GM12878 (cell line): ENCODE results near the gene ADAP1. TPM values are rescaled to one million over a fixed set of nuclear protein-coding genes. Genes with fewer than 3 reads are reported as not detected.

Source experiments
- ATAC-seq: fragments of 200-7000 bp; cut with Tn5 transposase; 3 replicates; pipeline ENCODE4 v1.9.1; 2020; ENCODE audit warnings: mild to moderate bottlenecking, moderate library complexity
- BruUV-seq: library from RNA; stranded (reverse); fragments of 400-500 nt; replicated peaks from 2 replicates; lab custom pipeline; 2021; lab: Mats Ljungman, UMichigan
- CTCF ChIA-PET: fragments of 300-600 bp; sonication (Branson Sonifier 250); formaldehyde crosslinking; extraction: SDS; loops from one replicate; lab custom pipeline; 2021; ENCODE audit warnings: inconsistent platforms; lab: Yijun Ruan, JAX
- POLR2A ChIA-PET: fragments of 350-600 bp; formaldehyde crosslinking; extraction: SDS; loops from one replicate; lab custom pipeline; 2021; ENCODE audit warnings: inconsistent platforms; lab: Charles Lee
- RAD21 ChIA-PET: fragments of 300-600 bp; sonication (Branson Sonifier 250); formaldehyde crosslinking; loops from one replicate; lab custom pipeline; 2023; ENCODE audit warnings: antibody characterized with exemption; ENCODE audit not compliant: unreplicated experiment; lab: Charles Lee
- SMC1A ChIA-PET: fragments of 300-600 bp; sonication (Branson Sonifier 250); formaldehyde crosslinking; loops from one replicate; lab custom pipeline; 2023; ENCODE audit not compliant: unreplicated experiment, uncharacterized antibody; lab: Charles Lee
- DNase-seq: peaks from one replicate; pipeline ENCODE4 v3.0.0-alpha.2; 2011; ENCODE audit warnings: low read depth, low spot score
- FAIRE-seq: peaks from 3 replicates; lab custom pipeline; 2011; peaks lifted over from hg19 to GRCh38; lab: Jason Lieb, UNC
- H2AFZ ChIP-seq: 2 replicates; pipeline ENCODE4 v1.6.0; 2011; ENCODE audit warnings: low read depth, low read length, control low read depth; ENCODE audit not compliant: control insufficient read depth
- H3K27ac ChIP-seq: 2 replicates; pipeline ENCODE4 v1.5.1; 2011; ENCODE audit warnings: control low read depth; ENCODE audit not compliant: control insufficient read depth, insufficient read depth
- H3K27me3 ChIP-seq, 2 experiments: replicated peaks in 1 of 2; 2 replicates each; pipeline versions ENCODE4 v1.6.0 to v1.6.1; 2011; ENCODE audit warnings: low read length in 1 of 2; ENCODE audit not compliant: control insufficient read depth in 2 of 2, insufficient read depth in 2 of 2
- H3K36me3 ChIP-seq, 2 experiments: 2 replicates each; pipeline ENCODE4 v1.5.1; 2011; ENCODE audit warnings: low read length in 1 of 2; ENCODE audit not compliant: control insufficient read depth in 2 of 2, insufficient read depth in 2 of 2
- H3K4me1 ChIP-seq: 2 replicates; pipeline ENCODE4 v1.6.1; 2011; ENCODE audit warnings: mild to moderate bottlenecking, low read length, moderate library complexity, mixed read lengths; ENCODE audit not compliant: control insufficient read depth, insufficient read depth
- H3K4me2 ChIP-seq: 2 replicates; pipeline ENCODE4 v1.6.0; 2011; ENCODE audit warnings: control low read depth; ENCODE audit not compliant: control insufficient read depth, insufficient read depth
- H3K4me3 ChIP-seq: fragments of 200-600 bp; sonication (generic); 2 replicates; pipeline ENCODE4 v1.5.1; 2016
- H3K79me2 ChIP-seq: 2 replicates; pipeline ENCODE4 v1.6.0; 2011; ENCODE audit warnings: low read length; ENCODE audit not compliant: control insufficient read depth, insufficient read depth
- H3K9ac ChIP-seq: 2 replicates; pipeline ENCODE4 v1.8.0; 2011; ENCODE audit warnings: low read length, control low read depth, mixed read lengths; ENCODE audit not compliant: control insufficient read depth, insufficient read depth
- H3K9me3 ChIP-seq: replicated peaks from 3 replicates; pipeline ENCODE4 v1.5.1; 2011; ENCODE audit warnings: mild to moderate bottlenecking, low read length; ENCODE audit not compliant: control insufficient read depth, insufficient read depth
- H4K20me1 ChIP-seq: 2 replicates; pipeline ENCODE4 v1.6.0; 2011; ENCODE audit not compliant: control insufficient read depth, insufficient read depth
- ASH2L ChIP-seq: fragments of 300-600, 200-600 bp; sonication (generic); IDR thresholded peaks from 2 replicates; pipeline ENCODE4 v1.6.1; 2017; ENCODE audit warnings: low read depth, mild to moderate bottlenecking, borderline replicate concordance
- DPF2 ChIP-seq: fragments of 450-650 bp; IDR thresholded peaks from 2 replicates; pipeline ENCODE4 v1.6.1; 2017; ENCODE audit warnings: mild to moderate bottlenecking
- ESRRA ChIP-seq: IDR thresholded peaks from 2 replicates; pipeline ENCODE4 v1.6.1; 2012; ENCODE audit warnings: mild to moderate bottlenecking, low read length, improper control_type of control experiment
- GABPA ChIP-seq: IDR thresholded peaks from 2 replicates; pipeline ENCODE4 v1.6.1; 2014; ENCODE audit warnings: antibody characterized with exemption, low read depth, mild to moderate bottlenecking, inconsistent platforms
- MTA2 ChIP-seq: fragments of 450-650 bp; IDR thresholded peaks from 2 replicates; pipeline ENCODE4 v1.6.1; 2016; ENCODE audit warnings: low read depth, mild to moderate bottlenecking, moderate library complexity
- PML ChIP-seq: IDR thresholded peaks from 2 replicates; pipeline ENCODE4 v1.6.1; 2012; ENCODE audit warnings: low read length, inconsistent platforms
- POLR2AphosphoS5 ChIP-seq: IDR thresholded peaks from 2 replicates; pipeline ENCODE4 v1.6.1; 2011; ENCODE audit warnings: mild to moderate bottlenecking, low read length, inconsistent platforms
- RAD21 ChIP-seq: IDR thresholded peaks from 2 replicates; pipeline ENCODE4 v1.6.1; 2011; ENCODE audit warnings: mild to moderate bottlenecking, low read depth, low read length, moderate library complexity; ENCODE audit not compliant: insufficient read depth
- RB1 ChIP-seq: fragments of 450-650 bp; formaldehyde crosslinking; IDR thresholded peaks from 2 replicates; pipeline ENCODE4 v1.6.1; 2017; ENCODE audit warnings: mild to moderate bottlenecking, borderline replicate concordance
- RCOR1 ChIP-seq: conservative IDR thresholded peaks from 2 replicates; pipeline ENCODE4 v1.6.1; 2012; ENCODE audit warnings: low read depth, low read length, improper control_type of control experiment
- SREBF1 ChIP-seq: IDR thresholded peaks from 2 replicates; pipeline ENCODE4 v1.6.1; 2012; ENCODE audit warnings: mild to moderate bottlenecking, low read length
- TARDBP ChIP-seq: IDR thresholded peaks from 2 replicates; pipeline ENCODE4 v1.6.1; 2016; ENCODE audit warnings: borderline replicate concordance
- TCF12 ChIP-seq: IDR thresholded peaks from 2 replicates; pipeline ENCODE4 v1.6.1; 2011; ENCODE audit warnings: low read depth, mild to moderate bottlenecking, low read length
- TCF7 ChIP-seq: IDR thresholded peaks from 2 replicates; pipeline ENCODE4 v1.6.1; 2014; ENCODE audit warnings: antibody characterized with exemption, borderline replicate concordance
- WGBS: methylation state at CpG from one replicate; pipeline ENCODE4 v1.1.6; 2016; ENCODE audit warnings: low lambda C conversion rate; ENCODE audit not compliant: insufficient replicate concordance, insufficient coverage; ENCODE audit errors: missing lambda C conversion rate; 5-methylcytosine and 5-hydroxymethylcytosine counted together
- in situ Hi-C: fragments of 300-500 bp; cut with MboI; formaldehyde crosslinking; loops from 9 replicates; pipeline ENCODE4 v1.14.3; 2018; ENCODE audit warnings: mixed read lengths
- intact Hi-C: fragments of 100-400 bp; cut with micrococcal nuclease; formaldehyde crosslinking; loops from one replicate; pipeline ENCODE4 v1.14.2; 2022; ENCODE audit not compliant: unreplicated experiment
- polyA plus RNA-seq, 11 experiments: library from polyadenylated mRNA; depleted of rRNA in 4 of 11; unstranded in 6 of 11; stranded (reverse) in 5 of 11; fragments of >200 nt; fragmentation: Nextera tagmentation in 4 of 11; fragmentation: Illumina TruSeq in 1 of 11; extraction: Ambion mirVana in 4 of 11; extraction: Trizol in 1 of 11; gene quantifications; 1 replicate in 1 of 11; 2 replicates in 10 of 11; pipeline versions ENCODE4 v1.2.1 to v1.2.3, GENCODE V29; 2011 to 2016; ENCODE audit warnings: inconsistent platforms in 2 of 11, missing spikeins in 2 of 11, low read depth in 1 of 11
- total RNA-seq, 4 experiments: library from RNA; depleted of rRNA in 3 of 4; stranded (reverse); fragments of >200 nt in 3 of 4; fragmentation: Illumina TruSeq in 1 of 4; extraction: Trizol in 1 of 4; gene quantifications; 2 replicates each; pipeline versions ENCODE4 v1.2.1 to v1.2.3, GENCODE V29; 2013 to 2021
- TF ChIP-seq, protein P1 (sequence below): IDR thresholded peaks from 2 replicates; pipeline ENCODE4 v1.6.1; 2012; ENCODE audit warnings: low read length, inconsistent platforms

Gene ADAP1
- total and polyA plus RNA-seq, 10 of the 15 experiments (the other 5 are each of a cell fraction or from before 2014, with no cell fraction given): 0.22 to 44.2 (median 22.0) TPM; not detected in 1

- H3K4me3 ChIP-seq: no peak overlapping the region
- BruUV-seq: no TSS peak
- intact Hi-C loops (no loop called here), in situ Hi-C loops (no loop called here)
- ATAC-seq: no peak
- no peaks in the 10 kb centered on the region for H3K27me3 ChIP-seq
- H2AFZ ChIP-seq: no peak overlapping the region
- no peaks in the 10 kb centered on the region for H3K79me2 ChIP-seq
- no peak overlapping the region for H3K9ac ChIP-seq
- H3K36me3 ChIP-seq: peaks cover 38 to 40% of the 10 kb centered on the region in 2 experiments; a peak in 3 of 4 replicates
- no peaks in the 10 kb centered on the region for H4K20me1 ChIP-seq
- no peak for DNase-seq
- POLR2A ChIA-PET: no interaction called here
- no peaks in the 10 kb centered on the region for H3K4me1 ChIP-seq
- TF ChIP-seq ASH2L: no peak
- TF ChIP-seq RAD21: no peak
- TF ChIP-seq ESRRA: no peak
- no peak for TF ChIP-seq RB1
- no peak for TF ChIP-seq POLR2AphosphoS5
- H3K4me2 ChIP-seq: no peak overlapping the region
- no peaks in the 10 kb centered on the region for H3K9me3 ChIP-seq
- FAIRE-seq: no peak
- CTCF ChIA-PET: no interaction called here
- SMC1A ChIA-PET: interaction anchor here (1.0 kb wide), 1 partner anchor 40 kb away, joined by 3 read pairs; no protein-coding TSS in a partner anchor
- WGBS: 92% methylated on average over 31 of the region's 33 CpGs
- H3K27ac ChIP-seq: no peak overlapping the region
- RAD21 ChIA-PET: no interaction called here
These were observed 100.9 kb downstream of the ADAP1 start for GRCh38 chr7:853366-854117.

GRCh38 chr7:851204-851603 lies 103.3 kb downstream of the ADAP1 start:
- no peak overlapping the region for H3K4me2 ChIP-seq
- no peaks in the 10 kb centered on the region for H3K27me3 ChIP-seq
- BruUV-seq: no TSS peak
- no peaks in the 10 kb centered on the region for H4K20me1 ChIP-seq
- 91% methylated on average over 14 of the region's 14 CpGs for WGBS
- H3K9me3 ChIP-seq: no peaks in the 10 kb centered on the region
- no peak overlapping the region for H3K27ac ChIP-seq
- no peak for DNase-seq
- no peaks in the 10 kb centered on the region for H3K79me2 ChIP-seq
- FAIRE-seq: no peak
- no peaks in the 10 kb centered on the region for H3K4me1 ChIP-seq
- no peak overlapping the region for H3K4me3 ChIP-seq
- peaks cover 26 to 32% of the 10 kb centered on the region in 2 experiments; a peak in 3 of 4 replicates for H3K36me3 ChIP-seq
- H2AFZ ChIP-seq: no peak overlapping the region
- ChIA-PET RAD21 (no interaction called here), CTCF (no interaction called here), SMC1A (interaction anchor here (1.2 kb wide), 1 partner anchor 19 kb away, joined by 3 read pairs; the partner anchor contains the start of gene SUN1), POLR2A (no interaction called here)
- no peak for ATAC-seq
- in situ Hi-C loops (no loop called here), intact Hi-C loops (no loop called here)
- H3K9ac ChIP-seq: no peak overlapping the region
- TF ChIP-seq DPF2 (no peak), MTA2 (no peak), PML (no peak), RCOR1 (no peak), GABPA (no peak), TCF12 (no peak), SREBF1 (no peak), TCF7 (no peak), TARDBP (no peak)
- TF ChIP-seq, protein P1, sequence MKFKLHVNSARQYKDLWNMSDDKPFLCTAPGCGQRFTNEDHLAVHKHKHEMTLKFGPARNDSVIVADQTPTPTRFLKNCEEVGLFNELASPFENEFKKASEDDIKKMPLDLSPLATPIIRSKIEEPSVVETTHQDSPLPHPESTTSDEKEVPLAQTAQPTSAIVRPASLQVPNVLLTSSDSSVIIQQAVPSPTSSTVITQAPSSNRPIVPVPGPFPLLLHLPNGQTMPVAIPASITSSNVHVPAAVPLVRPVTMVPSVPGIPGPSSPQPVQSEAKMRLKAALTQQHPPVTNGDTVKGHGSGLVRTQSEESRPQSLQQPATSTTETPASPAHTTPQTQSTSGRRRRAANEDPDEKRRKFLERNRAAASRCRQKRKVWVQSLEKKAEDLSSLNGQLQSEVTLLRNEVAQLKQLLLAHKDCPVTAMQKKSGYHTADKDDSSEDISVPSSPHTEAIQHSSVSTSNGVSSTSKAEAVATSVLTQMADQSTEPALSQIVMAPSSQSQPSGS: no peak
